GM19452 (cell line): ENCODE measurements around the gene LILRA6.
"Not testable (repeated sequence)": the region's sequence is repeated elsewhere in the genome, so short reads cannot be mapped to it uniquely, and the experiment has no call there.

Source experiments
- ATAC-seq: cut with Tn5 transposase; IDR thresholded peaks from one replicate; pipeline ENCODE4 v1.9.1; 2021; ENCODE audit not compliant: unreplicated experiment

The LILRA6 gene

GRCh38 chr19:54208784-54209057 lies 33.9 kb downstream of the LILRA6 start:
- no peak for ATAC-seq

GRCh38 chr19:54207983-54208783 lies 34.4 kb downstream of the LILRA6 start:
- peak; percentile 33 for ATAC-seq

- no peak for ATAC-seq
Observed at GRCh38 chr19:54207676-54207982, 35.0 kb downstream of the LILRA6 start.

GRCh38 chr19:54207193-54207592 lies 35.4 kb downstream of the LILRA6 start:
- ATAC-seq = not testable (repeated sequence)

- no peak for ATAC-seq
Observed at GRCh38 chr19:54206831-54207177, 35.8 kb downstream of the LILRA6 start.

GRCh38 chr19:54206030-54206830 lies 36.4 kb downstream of the LILRA6 start:
- no peak for ATAC-seq

GRCh38 chr19:54204767-54205468 lies 37.7 kb downstream of the LILRA6 start:
- ATAC-seq = no peak

GRCh38 chr19:54203151-54203611 lies 39.4 kb downstream of the LILRA6 start:
- ATAC-seq = no peak

GRCh38 chr19:54201980-54202379 lies 40.6 kb downstream of the LILRA6 start:
- ATAC-seq = no peak

GRCh38 chr19:54201172-54201701 lies 41.4 kb downstream of the LILRA6 start:
- ATAC-seq = no peak

- ATAC-seq = no peak
Observed at GRCh38 chr19:54199401-54199800, 43.2 kb downstream of the LILRA6 start.

GRCh38 chr19:54197121-54197520 lies 45.5 kb downstream of the LILRA6 start:
- ATAC-seq = no peak

- no peak for ATAC-seq
Observed at GRCh38 chr19:54196536-54196935, 46.1 kb downstream of the LILRA6 start.

- not testable (repeated sequence) for ATAC-seq
Observed at GRCh38 chr19:54194463-54194862, 48.1 kb downstream of the LILRA6 start.

- ATAC-seq = no peak
Observed at GRCh38 chr19:54193011-54193410, 49.6 kb downstream of the LILRA6 start.

- no peak for ATAC-seq
Observed at GRCh38 chr19:54191811-54192453, 50.7 kb downstream of the LILRA6 start.

- ATAC-seq = peak; percentile 30
Observed at GRCh38 chr19:54191011-54191810, 51.4 kb downstream of the LILRA6 start, which contains the start of gene TSEN34. TSS of gene TSEN34 (plus strand) at chr19:54191308. CDS start at chr19:54191365, 57 bp downstream.

GRCh38 chr19:54190503-54191010 lies 52.0 kb downstream of the LILRA6 start:
- ATAC-seq = peak; percentile 43

- ATAC-seq = peak; percentile 44
Observed at GRCh38 chr19:54189735-54190502, 52.7 kb downstream of the LILRA6 start.
